GM19372 (cell line): ENCODE data around the gene VMP1.
"Not testable (repeated sequence)": the region's sequence is repeated elsewhere in the genome, so short reads cannot be mapped to it uniquely, and the experiment has no call there.

ENCODE experiments used
- ATAC-seq: cut with Tn5 transposase; IDR thresholded peaks from one replicate; pipeline ENCODE4 v1.9.1; 2021; ENCODE audit warnings: mild to moderate bottlenecking, low read depth, moderate library complexity; ENCODE audit not compliant: unreplicated experiment

The VMP1 gene

DNA sequence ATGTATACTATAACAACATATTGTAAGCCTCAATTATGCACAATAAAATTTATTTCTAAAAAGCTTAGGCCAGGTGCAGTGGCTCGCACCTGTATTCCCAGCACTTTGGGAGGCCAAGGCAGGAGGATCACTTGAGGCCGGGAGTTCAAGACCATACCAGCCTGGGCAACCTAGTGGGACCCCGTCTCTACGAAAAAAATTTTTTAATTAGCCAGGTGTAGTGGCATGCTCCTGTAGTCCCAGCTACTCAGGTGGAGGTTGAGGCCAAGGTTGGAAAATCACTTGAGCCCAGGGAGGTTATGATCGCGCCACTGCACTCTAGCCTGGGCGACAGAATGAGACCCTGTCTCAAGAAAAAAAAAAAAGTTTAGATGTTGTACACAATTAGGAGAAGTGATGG lies 45.5 kb downstream of the VMP1 start:
- ATAC-seq = no peak

DNA sequence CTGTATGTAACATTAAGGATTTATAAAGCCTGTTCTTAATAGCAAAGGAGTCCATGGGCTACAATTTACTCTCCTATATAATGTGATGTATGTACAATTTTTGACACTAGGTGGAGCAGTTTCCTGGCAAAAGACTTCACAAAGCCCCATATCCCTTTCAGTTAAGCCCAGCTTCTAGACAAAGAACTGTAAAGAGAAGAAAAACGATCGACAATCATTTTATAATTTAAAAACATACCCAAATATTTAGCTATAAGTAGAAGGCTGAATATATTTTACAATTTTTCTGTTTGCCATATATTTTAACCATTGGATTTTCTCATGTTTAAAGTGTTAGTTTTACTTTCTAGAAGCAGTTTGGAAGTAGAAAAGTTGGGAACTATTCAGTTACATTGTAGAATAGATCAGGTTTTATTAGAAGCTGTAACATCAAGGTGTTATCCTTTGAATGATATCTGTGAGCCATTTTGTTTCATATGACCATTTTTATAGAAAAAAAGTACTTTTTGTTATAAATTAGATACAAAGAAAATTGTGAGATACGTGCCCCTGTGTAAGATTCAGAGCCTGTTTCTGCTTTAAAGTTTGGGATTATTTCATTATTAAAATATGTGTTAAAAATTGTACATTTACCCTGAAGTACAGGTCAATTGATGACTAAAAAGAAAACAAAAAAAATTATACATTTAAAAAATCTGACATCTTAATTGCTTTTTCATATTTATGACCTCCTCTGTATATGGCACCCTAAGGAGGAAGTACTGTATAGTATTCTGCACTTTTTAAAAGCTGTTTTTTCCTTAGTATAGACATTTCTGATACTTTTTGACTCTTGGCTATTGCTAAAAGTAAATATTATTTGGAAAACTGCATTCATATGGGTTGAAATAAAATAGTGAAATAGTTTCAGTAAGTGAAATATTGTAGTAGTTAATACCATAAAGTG lies 46.3 kb downstream of the VMP1 start:
- no peak for ATAC-seq

DNA sequence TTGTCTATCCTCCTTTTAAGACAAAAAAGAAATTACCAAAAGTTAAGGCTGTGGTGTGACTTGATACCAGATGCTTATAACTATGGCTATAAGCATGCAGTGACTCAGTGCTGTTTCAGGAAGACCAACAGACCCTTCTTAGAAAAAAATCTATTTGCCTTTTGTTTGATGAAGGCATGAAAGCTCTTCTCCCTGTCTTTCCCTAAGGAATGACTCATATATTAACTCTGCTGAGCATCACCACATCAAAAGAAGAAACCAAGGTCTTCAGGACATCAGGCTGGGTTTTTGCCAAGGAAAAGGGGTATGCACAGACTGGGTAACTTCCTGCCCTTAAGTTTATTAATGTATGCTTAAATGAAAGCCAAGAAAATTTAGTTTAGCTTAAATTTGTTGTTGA lies 47.1 kb downstream of the VMP1 start:
- ATAC-seq = no peak

GRCh38 chr17:59755069-59755468 lies 47.6 kb downstream of the VMP1 start:
- ATAC-seq = not testable (repeated sequence)

DNA sequence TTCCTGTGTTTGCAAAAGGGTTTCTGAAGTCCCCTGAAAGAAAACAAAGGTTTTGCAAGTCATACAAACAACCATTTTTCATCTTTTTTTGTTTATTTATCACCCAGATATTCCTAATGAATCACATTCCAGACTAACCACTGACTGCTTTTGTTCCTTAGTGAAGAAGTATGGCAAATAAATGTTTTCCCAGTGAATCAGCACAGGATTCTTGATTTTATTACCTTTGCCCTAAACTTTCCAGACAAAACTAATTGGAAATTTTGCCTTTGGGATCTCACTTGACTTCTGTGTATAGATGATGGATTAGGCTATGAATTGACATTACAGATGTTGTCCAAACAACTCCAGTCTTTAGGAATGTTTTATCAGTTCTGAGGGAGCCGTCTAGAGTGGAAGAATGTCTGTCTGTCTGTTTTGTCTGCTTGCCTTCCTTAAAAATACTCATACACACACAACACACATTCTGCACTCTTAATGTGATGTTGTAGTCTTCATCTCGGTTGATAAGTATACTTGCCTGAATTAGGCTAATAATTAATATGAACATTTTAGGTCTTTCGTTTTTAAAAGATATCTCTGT lies 48.9 kb downstream of the VMP1 start:
- ATAC-seq = no peak

DNA sequence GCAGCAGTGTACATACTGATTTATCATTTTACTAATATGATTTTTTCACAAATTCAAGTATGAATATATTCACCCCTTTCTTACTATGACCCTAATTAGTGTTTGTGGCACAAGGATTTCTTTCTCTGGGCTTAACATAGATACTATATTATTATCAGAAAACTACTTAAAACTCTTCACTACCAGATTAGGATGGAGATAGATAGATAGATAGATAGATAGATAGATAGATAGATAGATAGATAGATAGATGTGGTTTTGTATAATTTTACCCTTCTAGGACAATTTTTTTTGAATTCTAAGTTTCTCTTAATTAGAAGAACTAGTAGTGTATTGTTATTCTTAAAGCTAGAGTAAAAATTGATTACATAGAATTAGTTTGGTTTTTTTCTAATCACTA lies 49.6 kb downstream of the VMP1 start:
- no peak for ATAC-seq

- no peak for ATAC-seq
These were observed 50.0 kb downstream of the VMP1 start for GRCh38 chr17:59757470-59757869.

GRCh38 chr17:59757881-59758385 lies 50.5 kb downstream of the VMP1 start:
- ATAC-seq = no peak

- not testable (repeated sequence) for ATAC-seq
These were observed 51.7 kb downstream of the VMP1 start for GRCh38 chr17:59758998-59759651.

DNA sequence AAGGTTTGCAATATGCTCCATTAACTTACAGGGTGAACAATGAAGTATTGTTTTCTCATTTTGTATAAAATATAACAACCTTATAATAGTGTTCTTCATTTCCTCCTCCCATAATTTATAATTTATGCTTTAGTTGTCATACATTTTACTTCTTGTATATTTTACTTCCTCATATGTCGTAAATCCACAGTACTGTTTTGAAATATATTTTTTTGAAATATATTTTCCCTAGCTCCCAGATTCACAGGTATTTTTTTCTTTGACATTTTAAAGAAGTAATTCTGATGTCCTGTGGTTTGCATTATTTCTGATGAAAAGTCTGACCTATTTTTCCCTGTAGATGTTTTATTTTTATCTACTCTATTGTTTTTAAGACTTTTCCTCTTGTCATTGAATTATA lies 52.7 kb downstream of the VMP1 start:
- no peak for ATAC-seq

DNA sequence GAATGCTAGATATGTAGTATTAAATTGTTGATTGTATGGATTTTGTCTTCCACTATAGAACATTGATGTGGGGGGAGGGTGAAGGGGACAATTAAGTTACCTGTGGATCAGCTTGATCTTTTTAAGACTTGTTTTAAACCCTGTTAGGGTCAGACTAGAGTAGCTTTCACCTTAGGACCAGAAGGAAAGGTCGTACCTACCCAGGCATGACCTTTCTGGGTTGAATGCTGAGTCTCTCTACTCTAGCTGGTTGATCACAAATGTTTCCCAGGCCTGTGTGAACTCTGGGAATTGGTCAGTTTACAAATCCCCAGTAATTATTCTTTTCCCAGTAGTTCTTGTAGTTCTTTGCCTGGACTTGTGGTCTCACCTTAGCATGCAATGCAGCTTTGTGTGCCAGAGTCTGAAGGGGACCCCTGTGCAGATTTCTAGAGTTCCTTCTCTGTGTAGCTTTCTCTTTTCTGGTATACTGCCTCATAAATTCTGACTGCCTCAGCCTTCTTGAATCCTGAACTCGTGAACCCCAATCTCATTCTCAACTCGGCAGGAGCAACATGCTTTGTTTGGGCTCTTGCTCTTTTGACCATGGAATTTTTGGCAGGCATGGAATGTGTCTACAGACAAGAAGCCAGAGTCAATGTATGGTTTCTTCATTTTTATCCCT lies 54.1 kb downstream of the VMP1 start:
- no peak for ATAC-seq

GRCh38 chr17:59762049-59762823 lies 54.8 kb downstream of the VMP1 start:
- ATAC-seq = no peak

DNA sequence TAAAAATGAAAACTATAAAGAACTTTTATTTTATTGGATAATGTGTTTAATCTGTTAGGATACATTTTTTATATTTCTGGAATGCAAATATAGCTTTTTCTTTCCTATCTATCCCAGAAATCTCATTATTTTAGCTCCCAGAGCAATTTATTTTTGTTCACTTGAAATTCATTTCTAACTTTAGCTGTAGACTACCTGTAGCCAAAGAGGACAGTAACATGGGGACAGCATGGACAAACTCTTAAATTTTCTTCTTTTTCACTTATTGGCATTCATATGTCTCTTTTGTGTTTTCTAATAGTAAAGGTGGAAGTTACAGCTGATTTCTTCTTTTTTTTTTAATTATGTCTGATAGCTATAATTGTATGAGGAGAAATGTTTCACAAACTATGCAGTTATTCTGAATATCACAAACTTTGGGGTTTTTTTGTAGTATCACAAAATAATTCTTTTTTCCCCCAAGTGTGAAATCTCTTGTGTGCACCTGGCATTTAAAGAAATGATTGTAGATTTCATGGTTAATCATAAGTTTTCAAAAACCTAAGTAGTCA lies 55.4 kb downstream of the VMP1 start:
- ATAC-seq = no peak

GRCh38 chr17:59763861-59764260 lies 56.4 kb downstream of the VMP1 start:
- no peak for ATAC-seq

DNA sequence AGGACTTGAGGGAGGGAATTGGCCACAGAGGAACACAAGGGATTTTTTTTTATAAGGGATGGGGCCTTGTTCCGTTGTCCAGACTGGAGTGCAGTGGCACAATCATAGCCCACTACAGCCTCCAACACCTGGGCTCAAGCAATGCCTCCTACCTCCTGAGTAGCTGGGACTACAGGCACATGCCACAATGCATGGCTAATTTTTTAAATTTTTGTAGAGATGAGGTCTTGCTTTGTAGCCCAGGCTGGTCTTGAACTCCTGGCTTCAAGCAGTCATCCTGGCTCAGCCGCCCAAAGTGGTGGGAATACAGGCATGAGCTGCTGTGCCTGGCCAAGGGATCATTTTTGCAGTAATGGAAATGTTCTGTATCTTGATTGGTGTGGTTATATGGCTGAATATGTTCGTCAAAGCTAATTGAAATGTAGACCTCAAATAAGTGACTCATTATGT lies 56.9 kb downstream of the VMP1 start:
- no peak for ATAC-seq

GRCh38 chr17:59765038-59765437 lies 57.6 kb downstream of the VMP1 start:
- ATAC-seq = no peak

GRCh38 chr17:59766491-59766890 lies 59.0 kb downstream of the VMP1 start:
- no peak for ATAC-seq

- no peak for ATAC-seq
These were observed 59.7 kb downstream of the VMP1 start for GRCh38 chr17:59767176-59767575.

- ATAC-seq = no peak
These were observed 62.4 kb downstream of the VMP1 start for GRCh38 chr17:59769887-59770286.

DNA sequence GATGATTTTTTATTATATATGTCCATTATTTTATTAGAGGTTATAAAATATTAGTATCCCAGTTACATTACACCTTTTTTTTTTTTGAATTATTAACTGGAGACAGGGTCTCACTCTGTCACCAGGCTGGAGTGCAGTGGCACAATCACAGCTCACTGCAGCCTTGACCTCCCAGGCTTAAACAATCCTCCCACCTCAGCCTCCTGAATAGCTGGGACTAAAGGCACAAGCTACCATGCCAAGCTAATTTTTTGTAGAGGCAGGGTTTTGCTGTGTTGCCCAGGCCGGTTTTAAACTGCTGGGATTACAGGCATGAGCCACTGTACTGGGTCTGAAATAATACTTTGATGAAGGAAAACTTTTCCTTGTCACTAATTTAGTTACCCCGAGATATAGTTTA lies 63.6 kb downstream of the VMP1 start:
- no peak for ATAC-seq
